Body of pancreas (tissue), 4 donors: ENCODE measurements around the gene UNC93B1. TPM values are rescaled to one million over a fixed set of nuclear protein-coding genes. Genes with fewer than 3 reads are reported as not detected.

ENCODE experiments used
- ATAC-seq: fragments of 150-250 bp; one replicate; pipeline ENCODE4 v1.9.1; 2016
- DNase-seq, 4 donors: peaks; one replicate each; pipeline ENCODE4 v3.0.0-alpha.2; 2019
- H3K27ac ChIP-seq, 4 donors: fragments of 200-600 bp; sonication (generic); 1 replicate in 3 of 4; 2 replicates in 1 of 4; pipeline versions ENCODE4 v1.5.1 to v1.6.1; 2016 to 2019; ENCODE audit warnings: mild to moderate bottlenecking in 1 of 4, mixed read lengths in 1 of 4, moderate library complexity in 1 of 4
- H3K27me3 ChIP-seq, 2 donors: fragments of 200-600 bp; sonication (generic); one replicate each; pipeline ENCODE4 v1.6.0; 2016; ENCODE audit warnings: mild to moderate bottlenecking in 1 of 2
- H3K36me3 ChIP-seq, 2 donors: fragments of 200-600 bp; sonication (generic); replicated peaks in 1 of 2; 2 replicates each; pipeline ENCODE4 v1.5.1; 2016; ENCODE audit warnings: low read depth in 2 of 2; ENCODE audit not compliant: insufficient read depth in 1 of 2
- H3K4me1 ChIP-seq: fragments of 200-600 bp; sonication (generic); one replicate; pipeline ENCODE4 v1.6.0; 2016
- H3K4me3 ChIP-seq, 2 donors: fragments of 200-600 bp; sonication (generic); 1 replicate in 1 of 2; 2 replicates in 1 of 2; pipeline ENCODE4 v1.5.1; 2016 to 2019
- H3K9me3 ChIP-seq, 3 donors: fragments of 200-600 bp; sonication (generic); 1 replicate in 2 of 3; 2 replicates in 1 of 3; pipeline ENCODE4 v1.5.1; 2016
- POLR2A ChIP-seq, 3 donors: fragments of 450-650 bp; IDR thresholded peaks; one replicate each; pipeline ENCODE4 v1.6.1; 2016; ENCODE audit warnings: antibody characterized with exemption in 3 of 3, mild to moderate bottlenecking in 2 of 3
- WGBS, 2 donors: methylation state at CpG; one replicate each; pipeline ENCODE4 v1.1.5; 2017; 5-methylcytosine and 5-hydroxymethylcytosine counted together
- intact Hi-C: fragments of 100-400 bp; cut with DNase I; formaldehyde crosslinking; loops from one replicate; pipeline ENCODE4 v1.15.1; 2023
- total RNA-seq, 2 donors: library from RNA; depleted of rRNA; stranded (reverse); fragments of >200 nt; gene quantifications; one replicate each; pipeline ENCODE4 v1.1.0, GENCODE V29; 2016
- TF ChIP-seq, protein P1 (sequence below), 7 experiments: fragments of 450-650 bp in 4 of 7; fragments of 200-600 bp in 3 of 7; sonication (generic) in 3 of 7; IDR thresholded peaks; one replicate each; pipeline ENCODE4 v1.5.1; 2016 to 2019; ENCODE audit warnings: antibody characterized with exemption in 7 of 7

UNC93B1 gene
- total RNA-seq, 2 donors from 2014 or later = 33.9 to 40.5 TPM

DNA sequence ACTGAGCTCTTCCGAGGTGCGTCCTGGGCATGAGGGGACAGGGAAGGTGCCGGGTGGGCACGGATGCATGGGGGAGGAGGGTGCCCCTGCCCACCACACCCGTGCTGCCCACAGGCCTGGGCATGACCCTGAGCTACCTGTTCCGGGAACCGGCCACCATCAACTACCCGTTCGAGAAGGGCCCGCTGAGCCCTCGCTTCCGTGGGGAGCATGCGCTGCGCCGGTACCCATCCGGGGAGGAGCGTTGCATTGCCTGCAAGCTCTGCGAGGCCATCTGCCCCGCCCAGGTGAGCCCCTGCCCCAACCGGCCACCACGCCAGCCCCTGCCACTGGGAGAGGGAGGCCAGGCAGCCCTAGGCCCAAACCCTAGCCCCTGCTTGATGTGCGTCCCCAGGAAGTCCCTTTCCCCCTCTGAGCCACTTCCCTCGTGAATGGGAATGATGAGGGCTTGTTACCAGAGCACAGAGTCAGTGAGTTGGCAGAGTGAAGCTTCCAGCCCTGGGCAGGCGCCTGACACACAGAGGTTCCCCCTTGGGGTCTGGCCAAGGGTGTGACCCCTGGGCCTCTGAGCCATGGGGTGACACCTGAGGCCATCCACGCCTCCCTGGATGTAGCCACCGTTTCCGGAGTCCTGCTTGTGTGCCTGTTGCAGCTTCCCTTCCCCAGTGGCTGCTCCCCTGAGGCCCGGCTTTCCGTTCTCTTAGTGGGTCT is 29.3 kb upstream of the UNC93B1 start:
- Histone ChIP-seq H3K9me3 (no peaks in the 10 kb centered on the region), H3K36me3 (no peaks in the 10 kb centered on the region), H3K4me1 (peaks cover 55% of the 10 kb centered on the region), H3K27ac (peak overlapping the region; percentile 27 to 66 (median 56)), H3K27me3 (no peaks in the 10 kb centered on the region), H3K4me3 (no peak overlapping the region)
- 85 to 86% methylated on average over 15 to 26 of the region's 29 CpGs for WGBS, 2 donors
- DNase-seq = no peak
- TF ChIP-seq, protein P1, sequence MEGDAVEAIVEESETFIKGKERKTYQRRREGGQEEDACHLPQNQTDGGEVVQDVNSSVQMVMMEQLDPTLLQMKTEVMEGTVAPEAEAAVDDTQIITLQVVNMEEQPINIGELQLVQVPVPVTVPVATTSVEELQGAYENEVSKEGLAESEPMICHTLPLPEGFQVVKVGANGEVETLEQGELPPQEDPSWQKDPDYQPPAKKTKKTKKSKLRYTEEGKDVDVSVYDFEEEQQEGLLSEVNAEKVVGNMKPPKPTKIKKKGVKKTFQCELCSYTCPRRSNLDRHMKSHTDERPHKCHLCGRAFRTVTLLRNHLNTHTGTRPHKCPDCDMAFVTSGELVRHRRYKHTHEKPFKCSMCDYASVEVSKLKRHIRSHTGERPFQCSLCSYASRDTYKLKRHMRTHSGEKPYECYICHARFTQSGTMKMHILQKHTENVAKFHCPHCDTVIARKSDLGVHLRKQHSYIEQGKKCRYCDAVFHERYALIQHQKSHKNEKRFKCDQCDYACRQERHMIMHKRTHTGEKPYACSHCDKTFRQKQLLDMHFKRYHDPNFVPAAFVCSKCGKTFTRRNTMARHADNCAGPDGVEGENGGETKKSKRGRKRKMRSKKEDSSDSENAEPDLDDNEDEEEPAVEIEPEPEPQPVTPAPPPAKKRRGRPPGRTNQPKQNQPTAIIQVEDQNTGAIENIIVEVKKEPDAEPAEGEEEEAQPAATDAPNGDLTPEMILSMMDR (IDR thresholded peaks at IDR 0.05) = no peak
- TF ChIP-seq POLR2A (IDR thresholded peaks at IDR 0.05) = no peak
- intact Hi-C loops = no loop called here
- no peak for ATAC-seq

- no peaks in the 10 kb centered on the region for H3K36me3 ChIP-seq
- no peak overlapping the region for H3K4me3 ChIP-seq
- no peak for DNase-seq
- ATAC-seq = no peak
- TF ChIP-seq POLR2A (IDR thresholded peaks at IDR 0.05) = no peak
- TF ChIP-seq, protein P1 (IDR thresholded peaks at IDR 0.05) = no peak
- H3K27ac ChIP-seq = peak overlapping the region in 2 of 4 donors; percentile 84 to 87
- intact Hi-C loops = no loop called here
- no peaks in the 10 kb centered on the region for H3K9me3 ChIP-seq
- H3K4me1 ChIP-seq = peaks cover 44% of the 10 kb centered on the region
- WGBS, 2 donors = 85% methylated on average over 8 of the region's 9 CpGs; no CpG with 5 or more reads in 1 of the 2 donors
- no peaks in the 10 kb centered on the region for H3K27me3 ChIP-seq
These were observed 28.1 kb upstream of the UNC93B1 start for GRCh38 chr11:68032003-68032402.

DNA sequence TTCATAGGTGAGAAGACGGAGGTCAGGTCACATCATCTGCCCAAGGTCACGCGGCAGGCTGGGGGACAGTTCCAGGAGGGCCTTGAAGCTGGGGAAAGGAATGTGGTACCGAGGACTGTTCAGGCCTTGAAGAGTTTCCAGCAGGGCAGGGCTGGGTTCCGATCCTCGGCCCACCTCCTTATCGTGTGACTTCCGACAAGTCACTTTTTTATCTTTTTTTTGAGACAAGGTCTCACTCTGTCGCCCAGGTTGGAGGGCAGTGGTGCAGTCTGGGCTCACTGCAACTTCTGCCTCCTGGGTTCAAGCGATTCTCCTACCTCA is 27.2 kb upstream of the UNC93B1 start:
- Histone ChIP-seq H3K36me3 (no peaks in the 10 kb centered on the region), H3K4me1 (peaks cover 36% of the 10 kb centered on the region), H3K4me3 (peak overlapping the region; percentile 60 to 72), H3K9me3 (no peaks in the 10 kb centered on the region), H3K27ac (peak overlapping the region; percentile 77 to 92 (median 86)), H3K27me3 (no peaks in the 10 kb centered on the region)
- whole genome bisulfite sequencing, 2 donors = 11 to 12% methylated on average over 7 to 10 of the region's 10 CpGs
- intact Hi-C loops = no loop called here
- TF ChIP-seq, protein P1 (IDR thresholded peaks at IDR 0.05) = no peak
- TF ChIP-seq POLR2A (IDR thresholded peaks at IDR 0.05) = no peak
- DNase-seq (no peak), ATAC-seq (peak; percentile 8)

DNA sequence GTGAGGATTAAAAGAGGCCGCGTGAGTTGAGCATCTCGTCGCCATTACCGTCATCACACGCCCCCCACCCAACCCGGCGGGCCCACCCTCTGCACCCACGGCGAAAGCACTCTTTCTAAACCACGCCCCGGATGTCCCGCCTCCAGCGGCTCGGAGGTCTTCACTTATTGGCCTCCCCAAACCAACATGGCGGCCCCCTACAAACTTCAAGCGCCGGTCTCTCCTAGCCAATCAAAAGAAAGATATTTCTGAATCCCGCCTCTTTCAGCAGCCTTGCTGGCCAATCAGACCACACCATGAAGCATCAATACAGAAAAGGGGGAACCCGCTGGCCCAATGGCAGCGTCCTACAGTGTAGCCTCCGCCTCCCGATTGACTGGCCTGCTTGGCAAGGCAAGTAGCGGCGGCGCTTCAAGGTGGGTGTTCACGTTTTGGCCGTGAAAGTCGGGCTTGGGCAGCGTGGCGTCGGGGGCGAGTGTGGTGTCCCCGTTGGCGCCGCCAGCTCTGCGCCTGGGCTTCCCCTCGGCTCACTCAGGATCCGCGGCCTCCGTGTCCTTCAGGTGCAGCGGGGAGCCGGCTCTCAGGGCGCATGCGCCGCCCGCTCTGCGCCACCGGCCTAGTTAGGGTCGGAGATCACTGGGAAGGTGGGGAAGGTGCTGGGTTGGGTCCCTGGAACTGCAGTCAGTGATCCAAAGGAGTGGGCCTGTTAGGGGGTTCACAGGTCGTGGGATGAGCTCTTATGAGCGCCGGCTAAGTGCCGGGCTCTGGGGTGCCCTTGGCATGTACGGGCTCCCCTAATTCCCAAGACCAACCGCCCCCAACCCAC is 26.6 kb upstream of the UNC93B1 start, which contains the start of gene NDUFS8:
NDUFS8 (plus strand) TSS at position 364 of the 826 bp plus-strand sequence. CDS start 1,471 bp downstream, outside the sequence.
- Histone ChIP-seq H3K4me1 (peaks cover 36% of the 10 kb centered on the region), H3K36me3 (no peaks in the 10 kb centered on the region), H3K27me3 (no peaks in the 10 kb centered on the region), H3K27ac (peak within 1 kb of the TSS; percentile 77 to 92 (median 86)), H3K9me3 (no peaks in the 10 kb centered on the region), H3K4me3 (peak within 1 kb of the TSS; percentile 60 to 72)
- DNase-seq (peak; percentile 94 to 98 (median 96)), ATAC-seq (peak; percentile 97)
- TF ChIP-seq, protein P1 (IDR thresholded peaks at IDR 0.05) = no peak
- peak in 2 of 3 donors; percentile 67 to 69 for TF ChIP-seq POLR2A (IDR thresholded peaks at IDR 0.05)
- WGBS, 2 donors = 0% methylated on average over 11 to 39 of the region's 56 CpGs
- intact Hi-C loops = no loop called here
